Thyroid gland (tissue), 4 donors: ENCODE measurements around the gene YTHDC1.

ENCODE experiments used
- CTCF ChIP-seq, 6 experiments: fragments of 200-600 bp in 3 of 6; fragments of 450-650 bp in 3 of 6; sonication (generic) in 3 of 6; IDR thresholded peaks; one replicate each; pipeline ENCODE4 v1.5.1; 2016 to 2019; ENCODE audit warnings: antibody characterized with exemption in 6 of 6, mild to moderate bottlenecking in 2 of 6, inconsistent platforms in 1 of 6, moderate library complexity in 1 of 6
- POLR2A ChIP-seq, 2 donors: fragments of 450-650 bp; IDR thresholded peaks; one replicate each; pipeline ENCODE4 v1.6.1; 2017; ENCODE audit warnings: antibody characterized with exemption in 2 of 2, mild to moderate bottlenecking in 2 of 2, moderate library complexity in 1 of 2

GRCh38 chr4:68316193-68316969, 33.5 kb downstream of the YTHDC1 start:
- TF ChIP-seq POLR2A (IDR thresholded peaks at IDR 0.05) (no peak), CTCF (IDR thresholded peaks at IDR 0.05) (no peak)
